Nephron progenitor cell (in vitro differentiated cells): ENCODE measurements around the gene GCM1.
"Not testable (repeated sequence)": the region's sequence is repeated elsewhere in the genome, so short reads cannot be mapped to it uniquely, and the experiment has no call there.

ENCODE experiments used
- DNase-seq: peaks from one replicate; pipeline ENCODE4 v3.0.0; 2021
- H3K27ac Mint-ChIP-seq: 2 replicates; pipeline ENCODE4 v1.8.0; 2021; ENCODE audit warnings: mild to moderate bottlenecking, moderate library complexity, mixed read lengths
- H3K27me3 Mint-ChIP-seq: 2 replicates; pipeline ENCODE4 v1.8.0; 2021; ENCODE audit warnings: mild to moderate bottlenecking, low read depth, mixed read lengths; ENCODE audit not compliant: poor library complexity
- H3K36me3 Mint-ChIP-seq: 2 replicates; pipeline ENCODE4 v1.8.0; 2021; ENCODE audit warnings: low read depth, mixed read lengths
- H3K4me1 Mint-ChIP-seq: 2 replicates; pipeline ENCODE4 v1.8.0; 2021; ENCODE audit warnings: mixed read lengths
- H3K4me3 Mint-ChIP-seq: 2 replicates; pipeline ENCODE4 v1.8.0; 2021; ENCODE audit warnings: mild to moderate bottlenecking, moderate library complexity, mixed read lengths
- H3K9me3 Mint-ChIP-seq: 2 replicates; pipeline ENCODE4 v1.8.0; 2021; ENCODE audit warnings: mild to moderate bottlenecking, moderate library complexity, mixed read lengths
- CTCF ChIP-seq: fragments of 200-600 bp; sonication (generic); IDR thresholded peaks from 2 replicates; pipeline ENCODE4 v1.5.0; 2021; ENCODE audit warnings: antibody characterized with exemption

The GCM1 gene

GRCh38 chr6:53159558-53159957, 10.9 kb upstream of the GCM1 start:
- no peak for TF ChIP-seq CTCF
- Mint-ChIP-seq H3K36me3 (no peaks in the 10 kb centered on the region), H3K4me3 (no peak overlapping the region), H3K27ac (no peak overlapping the region), H3K4me1 (no peaks in the 10 kb centered on the region), H3K9me3 (peaks cover 10% of the 10 kb centered on the region), H3K27me3 (peaks cover 12% of the 10 kb centered on the region)
- no peak for DNase-seq

- not testable (repeated sequence) for DNase-seq, H3K4me1 Mint-ChIP-seq, H3K9me3 Mint-ChIP-seq, H3K27ac Mint-ChIP-seq, H3K36me3 Mint-ChIP-seq, H3K4me3 Mint-ChIP-seq, H3K27me3 Mint-ChIP-seq
These were observed 9.4 kb upstream of the GCM1 start for GRCh38 chr6:53158076-53158475.

GRCh38 chr6:53155279-53155678, 6.6 kb upstream of the GCM1 start:
- not testable (repeated sequence) for H3K27me3 Mint-ChIP-seq, H3K9me3 Mint-ChIP-seq, H3K27ac Mint-ChIP-seq, DNase-seq, H3K4me1 Mint-ChIP-seq, H3K36me3 Mint-ChIP-seq, H3K4me3 Mint-ChIP-seq

GRCh38 chr6:53154794-53155193, 6.2 kb upstream of the GCM1 start:
- Mint-ChIP-seq H3K27me3 (peaks cover 6% of the 10 kb centered on the region), H3K36me3 (no peaks in the 10 kb centered on the region), H3K4me3 (no peak overlapping the region), H3K27ac (no peak overlapping the region), H3K4me1 (no peaks in the 10 kb centered on the region), H3K9me3 (no peaks in the 10 kb centered on the region)
- DNase-seq: no peak
- TF ChIP-seq CTCF: no peak

- Mint-ChIP-seq H3K4me1 (no peaks in the 10 kb centered on the region), H3K27me3 (peaks cover 6% of the 10 kb centered on the region), H3K36me3 (no peaks in the 10 kb centered on the region), H3K27ac (no peak overlapping the region), H3K4me3 (no peak overlapping the region), H3K9me3 (no peaks in the 10 kb centered on the region)
- DNase-seq: no peak
- no peak for TF ChIP-seq CTCF
These were observed 5.4 kb upstream of the GCM1 start for GRCh38 chr6:53154071-53154470.

- Mint-ChIP-seq H3K36me3 (no peaks in the 10 kb centered on the region), H3K4me1 (no peaks in the 10 kb centered on the region), H3K4me3 (no peak overlapping the region), H3K27ac (no peak overlapping the region), H3K27me3 (peaks cover 6% of the 10 kb centered on the region), H3K9me3 (no peaks in the 10 kb centered on the region)
- TF ChIP-seq CTCF: no peak
- no peak for DNase-seq
These were observed 3.9 kb upstream of the GCM1 start for GRCh38 chr6:53152576-53152975.

- H3K4me1 Mint-ChIP-seq: no peaks in the 10 kb centered on the region
- H3K36me3 Mint-ChIP-seq: no peaks in the 10 kb centered on the region
- no peak overlapping the region for H3K4me3 Mint-ChIP-seq
- H3K27ac Mint-ChIP-seq: no peak overlapping the region
- no peak for TF ChIP-seq CTCF
- H3K9me3 Mint-ChIP-seq: no peaks in the 10 kb centered on the region
- no peak for DNase-seq
- H3K27me3 Mint-ChIP-seq: peaks cover 6% of the 10 kb centered on the region
These were observed 3.0 kb upstream of the GCM1 start for GRCh38 chr6:53151676-53152075.
